Cardiac muscle cell (in vitro differentiated cells and primary cell): ENCODE measurements around the gene CNOT4. TPM values are rescaled to one million over a fixed set of nuclear protein-coding genes. Genes with fewer than 3 reads are reported as not detected.

ENCODE experiments used
- DNase-seq, 2 donors: peaks; one replicate each; pipeline versions ENCODE4 v3.0.0 to v3.0.0-alpha.2; 2010 to 2017; ENCODE audit warnings: low read depth in 1 of 2, low spot score in 1 of 2
- H3K27ac ChIP-seq: fragments of 200-600 bp; sonication (generic); 2 replicates; pipeline ENCODE4 v1.5.1; 2016
- H3K27me3 ChIP-seq: fragments of 200-600 bp; sonication (generic); 2 replicates; pipeline ENCODE4 v1.6.0; 2016; ENCODE audit warnings: control low read depth
- H3K36me3 ChIP-seq: fragments of 200-600 bp; sonication (generic); 2 replicates; pipeline ENCODE4 v1.5.1; 2016; ENCODE audit warnings: control low read depth
- H3K4me1 ChIP-seq: fragments of 200-600 bp; sonication (generic); 2 replicates; pipeline ENCODE4 v1.8.1; 2017; ENCODE audit warnings: low read depth, mild to moderate bottlenecking, mixed run types
- H3K4me3 ChIP-seq: fragments of 200-600 bp; sonication (generic); 2 replicates; pipeline ENCODE4 v1.5.1; 2016; ENCODE audit warnings: mild to moderate bottlenecking
- H3K9me3 ChIP-seq: fragments of 200-600 bp; sonication (generic); 2 replicates; pipeline ENCODE4 v1.5.1; 2017; ENCODE audit warnings: low read depth, mild to moderate bottlenecking, control low read depth
- polyA plus RNA-seq: library from polyadenylated mRNA; unstranded; fragments of >200 nt; fragmentation: Nextera tagmentation; extraction: Ambion mirVana; gene quantifications from 2 replicates; pipeline ENCODE4 v1.2.1, GENCODE V29; 2016
- total RNA-seq: library from RNA; depleted of rRNA; stranded (reverse); fragments of >200 nt; gene quantifications from 2 replicates; pipeline ENCODE4 v1.2.3, GENCODE V29; 2016
- TF ChIP-seq, protein P1 (sequence below): IDR thresholded peaks from 2 replicates; pipeline ENCODE4 v1.5.1; 2012; ENCODE audit warnings: low read depth, mild to moderate bottlenecking, low read length

Gene CNOT4, protein sequence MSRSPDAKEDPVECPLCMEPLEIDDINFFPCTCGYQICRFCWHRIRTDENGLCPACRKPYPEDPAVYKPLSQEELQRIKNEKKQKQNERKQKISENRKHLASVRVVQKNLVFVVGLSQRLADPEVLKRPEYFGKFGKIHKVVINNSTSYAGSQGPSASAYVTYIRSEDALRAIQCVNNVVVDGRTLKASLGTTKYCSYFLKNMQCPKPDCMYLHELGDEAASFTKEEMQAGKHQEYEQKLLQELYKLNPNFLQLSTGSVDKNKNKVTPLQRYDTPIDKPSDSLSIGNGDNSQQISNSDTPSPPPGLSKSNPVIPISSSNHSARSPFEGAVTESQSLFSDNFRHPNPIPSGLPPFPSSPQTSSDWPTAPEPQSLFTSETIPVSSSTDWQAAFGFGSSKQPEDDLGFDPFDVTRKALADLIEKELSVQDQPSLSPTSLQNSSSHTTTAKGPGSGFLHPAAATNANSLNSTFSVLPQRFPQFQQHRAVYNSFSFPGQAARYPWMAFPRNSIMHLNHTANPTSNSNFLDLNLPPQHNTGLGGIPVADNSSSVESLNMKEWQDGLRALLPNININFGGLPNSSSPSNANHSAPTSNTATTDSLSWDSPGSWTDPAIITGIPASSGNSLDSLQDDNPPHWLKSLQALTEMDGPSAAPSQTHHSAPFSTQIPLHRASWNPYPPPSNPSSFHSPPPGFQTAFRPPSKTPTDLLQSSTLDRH
- total RNA-seq (11.5 and 14.5 TPM in 2 replicates), polyA plus RNA-seq (23.6 and 26.3 TPM in 2 replicates)

DNA sequence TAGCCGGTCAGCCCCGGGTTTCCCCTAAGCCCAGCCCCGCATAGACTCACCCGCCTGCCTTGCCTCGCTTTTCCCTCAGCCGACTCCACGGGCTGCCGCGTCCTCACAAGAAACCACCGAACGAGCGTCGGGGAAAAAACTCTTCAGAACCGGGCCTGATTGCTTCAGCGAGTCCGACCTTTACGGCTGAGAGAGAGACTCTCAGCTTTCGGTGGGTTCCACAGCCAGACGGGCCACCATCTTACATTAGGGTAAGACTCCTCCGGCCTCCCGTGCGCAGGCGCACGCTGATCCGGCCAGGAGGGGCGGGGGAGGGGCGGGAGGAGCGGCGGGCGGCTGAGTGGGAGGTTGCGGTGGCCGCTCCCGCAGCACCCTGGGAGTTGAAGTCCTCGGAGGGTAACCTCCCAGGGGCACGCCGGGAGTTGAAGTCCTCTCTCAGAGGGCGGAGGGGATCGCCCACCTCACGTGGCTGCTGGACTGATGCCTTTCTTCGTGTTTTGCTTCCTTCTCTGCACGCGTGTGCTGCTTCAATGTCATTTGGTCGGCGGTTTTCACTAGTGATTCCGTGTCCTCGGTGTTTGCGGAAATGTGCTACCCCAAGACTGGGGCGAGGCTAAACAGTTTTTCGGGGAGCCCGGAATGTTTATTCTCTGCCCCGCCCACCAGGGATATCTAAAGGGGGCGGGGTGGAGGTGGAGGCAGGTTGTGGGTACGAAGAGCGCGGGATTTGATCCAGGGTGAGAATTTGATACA lies at the start of gene CNOT4:
Gene CNOT4, minus strand, starts transcription at position 264 of the 753 bp plus-strand sequence. CDS start 71,771 bp downstream, outside the sequence.
- Histone ChIP-seq H3K4me3 (peak within 1 kb of the TSS; percentile 65), H3K36me3 (no peaks in the 10 kb centered on the region), H3K4me1 (peaks cover 18% of the 10 kb centered on the region), H3K27ac (peak within 1 kb of the TSS; percentile 98), H3K9me3 (no peaks in the 10 kb centered on the region), H3K27me3 (no peaks in the 10 kb centered on the region)
- TF ChIP-seq, protein P1, sequence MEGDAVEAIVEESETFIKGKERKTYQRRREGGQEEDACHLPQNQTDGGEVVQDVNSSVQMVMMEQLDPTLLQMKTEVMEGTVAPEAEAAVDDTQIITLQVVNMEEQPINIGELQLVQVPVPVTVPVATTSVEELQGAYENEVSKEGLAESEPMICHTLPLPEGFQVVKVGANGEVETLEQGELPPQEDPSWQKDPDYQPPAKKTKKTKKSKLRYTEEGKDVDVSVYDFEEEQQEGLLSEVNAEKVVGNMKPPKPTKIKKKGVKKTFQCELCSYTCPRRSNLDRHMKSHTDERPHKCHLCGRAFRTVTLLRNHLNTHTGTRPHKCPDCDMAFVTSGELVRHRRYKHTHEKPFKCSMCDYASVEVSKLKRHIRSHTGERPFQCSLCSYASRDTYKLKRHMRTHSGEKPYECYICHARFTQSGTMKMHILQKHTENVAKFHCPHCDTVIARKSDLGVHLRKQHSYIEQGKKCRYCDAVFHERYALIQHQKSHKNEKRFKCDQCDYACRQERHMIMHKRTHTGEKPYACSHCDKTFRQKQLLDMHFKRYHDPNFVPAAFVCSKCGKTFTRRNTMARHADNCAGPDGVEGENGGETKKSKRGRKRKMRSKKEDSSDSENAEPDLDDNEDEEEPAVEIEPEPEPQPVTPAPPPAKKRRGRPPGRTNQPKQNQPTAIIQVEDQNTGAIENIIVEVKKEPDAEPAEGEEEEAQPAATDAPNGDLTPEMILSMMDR: no peak
- DNase-seq: peak; percentile 96 to 98

- H3K27me3 ChIP-seq: no peaks in the 10 kb centered on the region
- TF ChIP-seq, protein P1: no peak
- H3K4me1 ChIP-seq: no peaks in the 10 kb centered on the region
- no peak for DNase-seq
- H3K36me3 ChIP-seq: no peaks in the 10 kb centered on the region
- H3K4me3 ChIP-seq: peak overlapping the region; percentile 72
- peak overlapping the region; percentile 98 for H3K27ac ChIP-seq
- H3K9me3 ChIP-seq: no peaks in the 10 kb centered on the region
Measured at GRCh38 chr7:135558881-135559280, 49.0 kb upstream of the CNOT4 start.

- TF ChIP-seq, protein P1: peak; percentile 62
- H3K27ac ChIP-seq: peak overlapping the region; percentile 98
- H3K4me3 ChIP-seq: peak overlapping the region; percentile 72
- peak; percentile 51 to 65 for DNase-seq
- H3K4me1 ChIP-seq: no peaks in the 10 kb centered on the region
- H3K9me3 ChIP-seq: no peaks in the 10 kb centered on the region
- no peaks in the 10 kb centered on the region for H3K27me3 ChIP-seq
- no peaks in the 10 kb centered on the region for H3K36me3 ChIP-seq
Measured at GRCh38 chr7:135558337-135558767, 48.5 kb upstream of the CNOT4 start.

DNA sequence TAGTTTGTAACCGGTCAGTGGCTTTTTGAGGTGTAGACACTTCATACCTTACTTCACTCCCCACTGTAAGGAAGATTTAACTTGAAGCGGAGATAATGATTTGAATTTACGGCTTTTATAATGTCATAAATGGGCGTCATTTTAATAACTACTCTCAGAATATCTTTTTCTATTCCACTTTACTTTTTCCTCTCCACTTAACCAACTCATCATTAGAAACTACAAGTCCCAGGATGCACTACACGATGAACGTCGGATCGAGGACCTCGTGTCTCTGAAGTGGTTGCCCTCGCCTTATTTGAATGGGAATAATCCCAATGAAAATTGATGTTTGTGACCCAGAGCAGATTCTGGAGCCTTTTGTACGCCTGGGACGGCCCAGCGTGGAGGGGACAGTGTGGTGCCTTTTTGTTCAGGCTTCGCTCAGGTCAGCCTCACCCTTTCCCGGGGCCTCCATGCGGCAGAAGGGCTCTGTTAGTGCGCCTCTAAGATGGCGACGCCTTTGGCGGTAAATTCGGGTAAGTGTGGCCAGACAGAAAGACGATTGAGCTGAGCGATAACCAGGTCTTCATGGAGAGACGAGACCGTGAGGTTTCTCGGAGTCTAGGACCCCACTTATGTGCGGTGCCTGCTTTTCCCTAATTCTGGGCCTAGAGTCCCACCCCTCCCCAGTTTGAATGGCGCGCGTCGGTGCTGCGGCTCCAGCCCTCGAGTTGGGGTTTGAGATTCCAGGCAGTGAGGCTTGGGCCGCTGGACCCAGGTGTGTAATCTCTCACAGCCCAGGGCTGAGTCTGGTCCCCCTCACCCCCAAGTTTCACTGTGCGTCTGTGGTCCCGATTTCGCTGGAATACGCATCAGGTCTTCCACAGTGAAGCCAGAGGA lies 47.8 kb upstream of the CNOT4 start, which contains the start of gene NUP205:
Gene NUP205, plus strand, starts transcription at position 463 of the 882 bp plus-strand sequence. Its CDS starts 28 bp downstream, at position 491.
- peak; percentile 76 to 87 for DNase-seq
- TF ChIP-seq, protein P1: no peak
- Histone ChIP-seq H3K36me3 (no peaks in the 10 kb centered on the region), H3K4me3 (peak within 1 kb of the TSS; percentile 72), H3K9me3 (no peaks in the 10 kb centered on the region), H3K27ac (peak within 1 kb of the TSS; percentile 98), H3K27me3 (no peaks in the 10 kb centered on the region), H3K4me1 (no peaks in the 10 kb centered on the region)
